Measurements from ENCODE around the gene GSDME.

DNA sequence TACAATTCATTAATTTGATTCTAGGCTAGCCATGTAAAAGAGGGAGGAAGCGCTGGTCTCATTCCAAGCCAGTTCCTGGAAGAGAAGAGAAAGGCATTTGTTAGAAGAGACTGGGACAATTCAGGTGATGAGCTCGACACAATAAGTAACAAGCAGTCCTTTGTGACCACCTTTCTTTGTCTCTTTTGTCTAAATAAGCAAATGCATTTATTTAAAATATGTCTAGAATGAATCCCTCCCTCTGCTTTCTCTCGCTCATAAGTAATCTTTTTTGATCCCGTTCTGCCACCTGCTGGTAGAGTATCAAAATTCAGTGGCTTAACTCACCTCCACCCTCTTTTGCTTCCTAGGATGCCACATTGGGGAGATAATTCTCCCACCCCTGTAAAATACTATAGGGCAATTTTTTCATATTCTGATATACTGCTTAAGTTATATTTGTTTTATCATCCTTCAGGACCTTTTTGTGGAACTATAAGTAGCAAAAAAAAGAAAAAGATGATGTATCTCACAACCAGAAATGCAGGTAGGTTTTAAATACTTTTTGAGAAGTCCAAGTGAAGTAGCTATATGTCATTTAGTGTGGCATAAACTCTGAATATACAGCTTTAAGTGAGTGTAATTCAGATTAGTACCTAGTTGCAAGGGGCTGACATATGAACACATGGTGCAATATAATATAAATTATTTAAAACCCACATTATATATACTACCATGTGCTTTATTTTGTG, 91.5 kb downstream of the GSDME start:
- TF ChIP-seq POLR2A (IDR thresholded peaks at IDR 0.05) = no peak
- TF ChIP-seq, protein P1, sequence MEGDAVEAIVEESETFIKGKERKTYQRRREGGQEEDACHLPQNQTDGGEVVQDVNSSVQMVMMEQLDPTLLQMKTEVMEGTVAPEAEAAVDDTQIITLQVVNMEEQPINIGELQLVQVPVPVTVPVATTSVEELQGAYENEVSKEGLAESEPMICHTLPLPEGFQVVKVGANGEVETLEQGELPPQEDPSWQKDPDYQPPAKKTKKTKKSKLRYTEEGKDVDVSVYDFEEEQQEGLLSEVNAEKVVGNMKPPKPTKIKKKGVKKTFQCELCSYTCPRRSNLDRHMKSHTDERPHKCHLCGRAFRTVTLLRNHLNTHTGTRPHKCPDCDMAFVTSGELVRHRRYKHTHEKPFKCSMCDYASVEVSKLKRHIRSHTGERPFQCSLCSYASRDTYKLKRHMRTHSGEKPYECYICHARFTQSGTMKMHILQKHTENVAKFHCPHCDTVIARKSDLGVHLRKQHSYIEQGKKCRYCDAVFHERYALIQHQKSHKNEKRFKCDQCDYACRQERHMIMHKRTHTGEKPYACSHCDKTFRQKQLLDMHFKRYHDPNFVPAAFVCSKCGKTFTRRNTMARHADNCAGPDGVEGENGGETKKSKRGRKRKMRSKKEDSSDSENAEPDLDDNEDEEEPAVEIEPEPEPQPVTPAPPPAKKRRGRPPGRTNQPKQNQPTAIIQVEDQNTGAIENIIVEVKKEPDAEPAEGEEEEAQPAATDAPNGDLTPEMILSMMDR (IDR thresholded peaks at IDR 0.05) = peak; percentile 10 to 68 (median 50)
- no peak for TF ChIP-seq EP300 (IDR thresholded peaks at IDR 0.05)
